Left lobe of liver (tissue), 2 donors: ENCODE measurements around the gene RPS6KA2. TPM values are rescaled to one million over a fixed set of nuclear protein-coding genes. Genes with fewer than 3 reads are reported as not detected.
A peak's percentile ranks its signal among the peaks of the same experiment; 100 is the strongest.
"Not testable (repeated sequence)": the region's sequence is repeated elsewhere in the genome, so short reads cannot be mapped to it uniquely, and the experiment has no call there.

Source experiments
- ATAC-seq: fragments of 200-7000 bp; cut with Tn5 transposase; one replicate; pipeline ENCODE4 v1.9.1; 2020; ENCODE audit warnings: mild to moderate bottlenecking, moderate library complexity
- DNase-seq: peaks from one replicate; pipeline ENCODE4 v3.0.0-alpha.2; 2020; ENCODE audit warnings: low spot score
- total RNA-seq: library from RNA; stranded (reverse); gene quantifications from one replicate; pipeline ENCODE4 v1.2.1, GENCODE V29; 2021
- donor health status: DM: no; HTN: no; CAD: no; lungs with moderate emphysema.
- donor health status: DM: no; HTN: yes; CAD: no.

RPS6KA2 gene
- total RNA-seq, 1 donor from 2014 or later: 12.4 TPM

- ATAC-seq: no peak
- no peak for DNase-seq
These were observed 240.9 kb downstream of the RPS6KA2 start for GRCh38 chr6:166386111-166386510.

- DNase-seq, ATAC-seq: not testable (repeated sequence)
These were observed 243.2 kb downstream of the RPS6KA2 start for GRCh38 chr6:166383802-166384363.

- ATAC-seq (peak; percentile 84), DNase-seq (peak; percentile 99)
These were observed 243.9 kb downstream of the RPS6KA2 start, which contains the start of gene MPC1 for GRCh38 chr6:166382933-166383801. MPC1 (minus strand) TSS chr6:166382940; CDS start chr6:166382876, 64 bp downstream.

GRCh38 chr6:166382500-166382932 is 244.5 kb downstream of the RPS6KA2 start:
- DNase-seq (no peak), ATAC-seq (peak; percentile 3)

GRCh38 chr6:166381733-166382499 is 245.1 kb downstream of the RPS6KA2 start:
- DNase-seq: peak; percentile 93
- peak; percentile 74 for ATAC-seq

GRCh38 chr6:166381381-166381732 is 245.7 kb downstream of the RPS6KA2 start:
- ATAC-seq (no peak), DNase-seq (no peak)

- peak; percentile 80 for DNase-seq
- ATAC-seq: peak; percentile 5
These were observed 247.3 kb downstream of the RPS6KA2 start for GRCh38 chr6:166379800-166380199.

GRCh38 chr6:166379103-166379586 is 247.9 kb downstream of the RPS6KA2 start:
- ATAC-seq: no peak
- DNase-seq: no peak

GRCh38 chr6:166377721-166378120 is 249.3 kb downstream of the RPS6KA2 start:
- ATAC-seq: no peak

GRCh38 chr6:166375013-166375412 is 252.0 kb downstream of the RPS6KA2 start:
- DNase-seq (no peak), ATAC-seq (no peak)

More at GRCh38 chr6:166377721-166378120, 249.3 kb downstream of the RPS6KA2 start:
- DNase-seq: no peak

- ATAC-seq (no peak), DNase-seq (no peak)
These were observed 256.6 kb downstream of the RPS6KA2 start for GRCh38 chr6:166370489-166370888.

- DNase-seq (no peak), ATAC-seq (no peak)
These were observed 257.3 kb downstream of the RPS6KA2 start for GRCh38 chr6:166369782-166370181.

- DNase-seq: no peak
- no peak for ATAC-seq
These were observed 260.1 kb downstream of the RPS6KA2 start for GRCh38 chr6:166366921-166367320.

GRCh38 chr6:166365806-166366205 is 261.2 kb downstream of the RPS6KA2 start:
- ATAC-seq: peak; percentile 27
- DNase-seq: no peak

GRCh38 chr6:166365221-166365620 is 261.8 kb downstream of the RPS6KA2 start:
- ATAC-seq (no peak), DNase-seq (no peak)

- no peak for ATAC-seq
- no peak for DNase-seq
These were observed 262.6 kb downstream of the RPS6KA2 start for GRCh38 chr6:166364456-166364855.

- ATAC-seq, DNase-seq: not testable (repeated sequence)
These were observed 264.6 kb downstream of the RPS6KA2 start for GRCh38 chr6:166362427-166362826.

GRCh38 chr6:166361077-166361429 is 266.0 kb downstream of the RPS6KA2 start:
- peak; percentile 87 for ATAC-seq

GRCh38 chr6:166360243-166361076 is 266.6 kb downstream of the RPS6KA2 start:
- peak; percentile 93 for ATAC-seq
- peak; percentile 72 for DNase-seq

More at GRCh38 chr6:166361077-166361429, 266.0 kb downstream of the RPS6KA2 start:
- DNase-seq: peak; percentile 94
